Trophoblast cell (in vitro differentiated cells and primary cell): Measurements from ENCODE around the gene OR8H3. TPM values are rescaled to one million over a fixed set of nuclear protein-coding genes. Genes with fewer than 3 reads are reported as not detected.

Source experiments
- DNase-seq, 2 donors: peaks; one replicate each; pipeline ENCODE4 v3.0.0-alpha.2; 2016
- H2AFZ ChIP-seq: 2 replicates; pipeline ENCODE4 v1.6.1; 2013; ENCODE audit warnings: low read length, moderate library complexity, mild to moderate bottlenecking; ENCODE audit not compliant: insufficient read depth, poor library complexity
- H2AK5ac ChIP-seq: 2 replicates; pipeline ENCODE4 v1.6.1; 2013; ENCODE audit warnings: mild to moderate bottlenecking, low read length
- H2BK120ac ChIP-seq: 2 replicates; pipeline ENCODE4 v1.6.1; 2013; ENCODE audit warnings: low read length, mild to moderate bottlenecking, moderate library complexity; ENCODE audit not compliant: insufficient read depth, poor library complexity
- H2BK12ac ChIP-seq: 2 replicates; pipeline ENCODE4 v1.6.1; 2013; ENCODE audit warnings: mild to moderate bottlenecking, low read length, moderate library complexity
- H2BK5ac ChIP-seq: 2 replicates; pipeline ENCODE4 v1.6.1; 2013; ENCODE audit warnings: low read length, low read depth, moderate library complexity, mild to moderate bottlenecking; ENCODE audit not compliant: poor library complexity
- H3K14ac ChIP-seq: 2 replicates; pipeline ENCODE4 v1.6.1; 2013; ENCODE audit warnings: mild to moderate bottlenecking, low read length
- H3K18ac ChIP-seq: 2 replicates; pipeline ENCODE4 v1.6.1; 2013; ENCODE audit warnings: mild to moderate bottlenecking, low read length
- H3K23ac ChIP-seq: 2 replicates; pipeline ENCODE4 v1.6.1; 2013; ENCODE audit warnings: low read length
- H3K27ac ChIP-seq: 2 replicates; pipeline ENCODE4 v1.5.1; 2013; ENCODE audit warnings: low read depth, mild to moderate bottlenecking, inconsistent platforms, low read length, moderate library complexity
- H3K27me3 ChIP-seq: 2 replicates; pipeline ENCODE4 v1.6.1; 2013; ENCODE audit warnings: inconsistent platforms, mild to moderate bottlenecking, low read length, moderate library complexity; ENCODE audit not compliant: insufficient read depth
- H3K36me3 ChIP-seq, 2 experiments: 1 replicate in 1 of 2; 2 replicates in 1 of 2; pipeline ENCODE4 v1.6.1; 2013; ENCODE audit warnings: low read length in 2 of 2, mild to moderate bottlenecking in 2 of 2, moderate library complexity in 1 of 2; ENCODE audit not compliant: insufficient read depth in 2 of 2, control insufficient read depth in 1 of 2
- H3K4ac ChIP-seq: 2 replicates; pipeline ENCODE4 v1.6.1; 2013; ENCODE audit warnings: low read depth, mild to moderate bottlenecking, low read length, moderate library complexity
- H3K4me1 ChIP-seq, 2 experiments: 1 replicate in 1 of 2; 2 replicates in 1 of 2; pipeline ENCODE4 v1.6.1; 2013; ENCODE audit warnings: low read length in 2 of 2, mild to moderate bottlenecking in 2 of 2, moderate library complexity in 1 of 2; ENCODE audit not compliant: insufficient read depth in 2 of 2, control insufficient read depth in 1 of 2
- H3K4me2 ChIP-seq: 2 replicates; pipeline ENCODE4 v1.6.1; 2013; ENCODE audit warnings: inconsistent platforms, mild to moderate bottlenecking, low read length, moderate library complexity
- H3K4me3 ChIP-seq: 2 replicates; pipeline ENCODE4 v1.5.1; 2013; ENCODE audit warnings: mild to moderate bottlenecking, low read depth, low read length, inconsistent platforms
- H3K79me1 ChIP-seq: one replicate; pipeline ENCODE4 v1.6.1; 2013; ENCODE audit warnings: low read length
- H3K79me2 ChIP-seq: 2 replicates; pipeline ENCODE4 v1.6.1; 2013; ENCODE audit warnings: low read length, mild to moderate bottlenecking; ENCODE audit not compliant: control insufficient read depth, insufficient read depth, poor library complexity
- H3K9ac ChIP-seq: 2 replicates; pipeline ENCODE4 v1.6.1; 2013; ENCODE audit warnings: mild to moderate bottlenecking, low read length
- H3K9me3 ChIP-seq: 2 replicates; pipeline ENCODE4 v1.6.1; 2013; ENCODE audit warnings: low read depth, mild to moderate bottlenecking, control low read depth, inconsistent platforms, low read length; ENCODE audit not compliant: insufficient read depth
- H4K12ac ChIP-seq: 2 replicates; pipeline ENCODE4 v1.6.1; 2013; ENCODE audit warnings: low read depth, mild to moderate bottlenecking, low read length, moderate library complexity
- H4K8ac ChIP-seq: 2 replicates; pipeline ENCODE4 v1.6.1; 2013; ENCODE audit warnings: low read depth, mild to moderate bottlenecking, low read length, moderate library complexity
- H4K91ac ChIP-seq: one replicate; pipeline ENCODE4 v1.6.1; 2013; ENCODE audit warnings: low read depth, mild to moderate bottlenecking, low read length, moderate library complexity
- WGBS: extraction: QIAGEN DNeasy Blood & Tissue Kit; methylation state at CpG from one replicate; pipeline ENCODE4 v1.1.7; 2013; ENCODE audit warnings: missing lambda C conversion rate; ENCODE audit not compliant: insufficient read length, insufficient coverage; ENCODE audit errors: extremely low coverage; 5-methylcytosine and 5-hydroxymethylcytosine counted together
- polyA plus RNA-seq: library from polyadenylated mRNA; stranded (reverse); fragments of 200-250 nt; gene quantifications from 2 replicates; pipeline ENCODE4 v1.2.3, GENCODE V29; 2013

The OR8H3 gene
- polyA plus RNA-seq, result not detected in 2 replicates

GRCh38 chr11:56122073-56122472 lies at the start of gene OR8H3:
Gene OR8H3, plus strand, starts transcription at chr11:56122373. Its CDS starts 0 bp downstream, at chr11:56122373.
- H3K4me2 ChIP-seq, result no peak within 1 kb of the TSS
- H4K12ac ChIP-seq, result no peak within 1 kb of the TSS
- H2BK12ac ChIP-seq, result no peak within 1 kb of the TSS
- no peaks in the 10 kb centered on the region for H3K27me3 ChIP-seq
- no peak within 1 kb of the TSS for H3K27ac ChIP-seq
- H3K4ac ChIP-seq, result no peak within 1 kb of the TSS
- no peaks in the 10 kb centered on the region for H3K9me3 ChIP-seq
- DNase-seq, result no peak
- H2BK5ac ChIP-seq, result no peak within 1 kb of the TSS
- H2AFZ ChIP-seq, result no peak within 1 kb of the TSS
- H4K91ac ChIP-seq, result no peak within 1 kb of the TSS
- WGBS, result no CpG with 5 or more reads among the region's 6 CpGs
- H3K4me1 ChIP-seq, result no peaks in the 10 kb centered on the region
- H3K36me3 ChIP-seq, result no peaks in the 10 kb centered on the region
- no peak within 1 kb of the TSS for H3K18ac ChIP-seq
- no peak within 1 kb of the TSS for H3K9ac ChIP-seq
- H3K14ac ChIP-seq, result no peak within 1 kb of the TSS
- H3K79me1 ChIP-seq, result no peaks in the 10 kb centered on the region
- no peak within 1 kb of the TSS for H2AK5ac ChIP-seq
- no peak within 1 kb of the TSS for H3K4me3 ChIP-seq
- H3K79me2 ChIP-seq, result no peaks in the 10 kb centered on the region
- H4K8ac ChIP-seq, result no peak within 1 kb of the TSS
- no peak within 1 kb of the TSS for H2BK120ac ChIP-seq
- H3K23ac ChIP-seq, result no peak within 1 kb of the TSS

GRCh38 chr11:56089697-56090096 lies 32.5 kb upstream of the OR8H3 start:
- no peak overlapping the region for H3K27ac ChIP-seq
- no peak overlapping the region for H2BK120ac ChIP-seq
- no peak overlapping the region for H4K8ac ChIP-seq
- H2AK5ac ChIP-seq, result no peak overlapping the region
- H2AFZ ChIP-seq, result no peak overlapping the region
- no peaks in the 10 kb centered on the region for H3K27me3 ChIP-seq
- H3K79me1 ChIP-seq, result no peaks in the 10 kb centered on the region
- no peak overlapping the region for H4K91ac ChIP-seq
- no peak overlapping the region for H3K18ac ChIP-seq
- no peak overlapping the region for H2BK12ac ChIP-seq
- WGBS, result no CpG with 5 or more reads among the region's 3 CpGs
- H3K4me3 ChIP-seq, result no peak overlapping the region
- H3K4ac ChIP-seq, result no peak overlapping the region
- H3K23ac ChIP-seq, result no peak overlapping the region
- no peak overlapping the region for H2BK5ac ChIP-seq
- H3K14ac ChIP-seq, result no peak overlapping the region
- H3K4me1 ChIP-seq, result no peaks in the 10 kb centered on the region
- H3K79me2 ChIP-seq, result no peaks in the 10 kb centered on the region
- H3K36me3 ChIP-seq, result no peaks in the 10 kb centered on the region
- DNase-seq, result no peak
- no peaks in the 10 kb centered on the region for H3K9me3 ChIP-seq
- H3K4me2 ChIP-seq, result no peak overlapping the region
- H3K9ac ChIP-seq, result no peak overlapping the region
- H4K12ac ChIP-seq, result no peak overlapping the region

- Histone ChIP-seq H4K91ac (no peak within 1 kb of the TSS), H3K23ac (no peak within 1 kb of the TSS), H2BK120ac (no peak within 1 kb of the TSS), H3K4me1 (no peaks in the 10 kb centered on the region), H3K9me3 (no peaks in the 10 kb centered on the region), H3K18ac (no peak within 1 kb of the TSS), H3K27ac (no peak within 1 kb of the TSS), H2AK5ac (no peak within 1 kb of the TSS), H3K27me3 (no peaks in the 10 kb centered on the region), H3K36me3 (no peaks in the 10 kb centered on the region), H2BK12ac (no peak within 1 kb of the TSS), H3K79me2 (no peaks in the 10 kb centered on the region), H3K79me1 (no peaks in the 10 kb centered on the region), H2BK5ac (no peak within 1 kb of the TSS), H3K14ac (no peak within 1 kb of the TSS), H4K8ac (no peak within 1 kb of the TSS), H4K12ac (no peak within 1 kb of the TSS), H3K4me3 (no peak within 1 kb of the TSS), H3K4me2 (no peak within 1 kb of the TSS), H3K9ac (no peak within 1 kb of the TSS), H3K4ac (no peak within 1 kb of the TSS), H2AFZ (no peak within 1 kb of the TSS)
- DNase-seq, result no peak
- WGBS, result no CpG with 5 or more reads among the region's 3 CpGs
Measured at GRCh38 chr11:56093008-56093407, 29.2 kb upstream of the OR8H3 start, which contains the start of gene OR8I2. Gene OR8I2, plus strand, starts transcription at chr11:56093308. Its CDS starts 0 bp downstream, at chr11:56093308.

- Histone ChIP-seq H3K79me2 (no peaks in the 10 kb centered on the region), H3K23ac (no peak within 1 kb of the TSS), H4K8ac (no peak within 1 kb of the TSS), H3K4me2 (no peak within 1 kb of the TSS), H4K91ac (no peak within 1 kb of the TSS), H3K79me1 (no peaks in the 10 kb centered on the region), H3K14ac (no peak within 1 kb of the TSS), H3K27ac (no peak within 1 kb of the TSS), H3K9ac (no peak within 1 kb of the TSS), H3K9me3 (no peaks in the 10 kb centered on the region), H4K12ac (no peak within 1 kb of the TSS), H3K4ac (no peak within 1 kb of the TSS), H3K4me1 (no peaks in the 10 kb centered on the region), H3K18ac (no peak within 1 kb of the TSS), H2BK12ac (no peak within 1 kb of the TSS), H2AK5ac (no peak within 1 kb of the TSS), H3K36me3 (no peaks in the 10 kb centered on the region), H2BK120ac (no peak within 1 kb of the TSS), H3K4me3 (no peak within 1 kb of the TSS), H3K27me3 (no peaks in the 10 kb centered on the region), H2AFZ (no peak within 1 kb of the TSS), H2BK5ac (no peak within 1 kb of the TSS)
- DNase-seq, result no peak
Measured at GRCh38 chr11:56103210-56103737, 18.9 kb upstream of the OR8H3 start, which contains the start of gene OR8H2. Gene OR8H2, plus strand, starts transcription at chr11:56103687. Its CDS starts 1,356 bp downstream, at chr11:56105043.
